Measurements from ENCODE around the gene HINFP.
"Not testable (repeated sequence)": the region's sequence is repeated elsewhere in the genome, so short reads cannot be mapped to it uniquely, and the experiment has no call there.

Gene HINFP

GRCh38 chr11:119184399-119184798 lies 63.0 kb downstream of the HINFP start:
- not testable (repeated sequence) for DNase-seq (ENCODE audit: low read depth in 2 of 2, low spot score in 1 of 2)

Data from stimulated activated CD8-positive, alpha-beta memory T cell treated with anti-CD3 and anti-CD28 coated beads, Interleukin-4, amount 100 ng/mL, for 4 hours (primary cell).